Epithelial cell of esophagus (primary cell): ENCODE results near the gene ZMYM4.

Experiments
- DNase-seq: peaks from one replicate; pipeline ENCODE4 v3.0.0; 2010; ENCODE audit warnings: low read depth
- H3K4me3 ChIP-seq: 2 replicates; pipeline ENCODE4 v1.5.1; 2011; ENCODE audit warnings: mild to moderate bottlenecking, low read length, control low read depth
- TF ChIP-seq, protein P1 (sequence below): IDR thresholded peaks from 2 replicates; pipeline ENCODE4 v1.5.1; 2011; ENCODE audit warnings: low read depth, mild to moderate bottlenecking, low read length, control low read depth, inconsistent platforms; ENCODE audit not compliant: insufficient read depth; ENCODE audit errors: missing control alignments

The ZMYM4 gene

DNA sequence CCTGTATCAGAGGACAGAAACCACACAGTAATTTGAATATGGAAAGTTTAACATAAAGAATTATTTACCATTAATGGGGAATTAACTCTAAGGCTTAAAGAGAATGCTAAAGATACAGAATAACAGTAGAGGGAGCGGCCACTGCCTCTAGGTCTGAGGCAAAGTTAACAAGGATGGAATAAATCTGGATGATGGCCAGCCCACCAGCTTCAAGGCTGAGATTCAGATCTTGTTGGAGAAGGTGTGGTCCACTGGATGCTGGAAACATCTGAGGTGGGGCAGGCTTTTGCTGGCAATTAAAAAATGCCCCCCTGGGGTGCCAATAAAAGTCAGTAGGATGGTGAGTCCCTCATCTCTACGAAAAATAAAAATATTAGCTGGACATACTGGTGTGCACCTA lies 29.4 kb downstream of the ZMYM4 start:
- no peak overlapping the region for H3K4me3 ChIP-seq
- TF ChIP-seq, protein P1, sequence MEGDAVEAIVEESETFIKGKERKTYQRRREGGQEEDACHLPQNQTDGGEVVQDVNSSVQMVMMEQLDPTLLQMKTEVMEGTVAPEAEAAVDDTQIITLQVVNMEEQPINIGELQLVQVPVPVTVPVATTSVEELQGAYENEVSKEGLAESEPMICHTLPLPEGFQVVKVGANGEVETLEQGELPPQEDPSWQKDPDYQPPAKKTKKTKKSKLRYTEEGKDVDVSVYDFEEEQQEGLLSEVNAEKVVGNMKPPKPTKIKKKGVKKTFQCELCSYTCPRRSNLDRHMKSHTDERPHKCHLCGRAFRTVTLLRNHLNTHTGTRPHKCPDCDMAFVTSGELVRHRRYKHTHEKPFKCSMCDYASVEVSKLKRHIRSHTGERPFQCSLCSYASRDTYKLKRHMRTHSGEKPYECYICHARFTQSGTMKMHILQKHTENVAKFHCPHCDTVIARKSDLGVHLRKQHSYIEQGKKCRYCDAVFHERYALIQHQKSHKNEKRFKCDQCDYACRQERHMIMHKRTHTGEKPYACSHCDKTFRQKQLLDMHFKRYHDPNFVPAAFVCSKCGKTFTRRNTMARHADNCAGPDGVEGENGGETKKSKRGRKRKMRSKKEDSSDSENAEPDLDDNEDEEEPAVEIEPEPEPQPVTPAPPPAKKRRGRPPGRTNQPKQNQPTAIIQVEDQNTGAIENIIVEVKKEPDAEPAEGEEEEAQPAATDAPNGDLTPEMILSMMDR = no peak
- no peak for DNase-seq

DNA sequence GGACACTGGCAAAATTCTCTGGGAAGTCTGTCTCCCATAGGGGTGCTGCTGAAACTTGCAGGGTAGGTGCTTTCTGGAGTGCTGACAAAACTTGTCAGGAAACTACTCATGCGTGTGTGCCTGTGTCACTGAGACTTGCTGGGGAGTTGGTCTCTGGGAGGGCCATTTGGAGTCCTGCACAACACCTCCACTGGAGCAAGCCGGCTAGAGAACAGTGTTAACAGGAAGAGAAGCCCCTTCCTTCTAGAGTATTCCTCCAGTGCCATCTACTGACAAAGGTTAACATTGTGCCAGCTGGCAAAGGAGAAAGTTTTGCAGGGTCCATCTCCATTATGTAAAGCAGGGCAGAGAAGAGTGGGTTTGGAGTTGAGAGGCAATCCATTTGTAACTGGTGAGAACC lies 30.0 kb downstream of the ZMYM4 start:
- TF ChIP-seq, protein P1 = peak; percentile 55
- DNase-seq = peak; percentile 45
- no peak overlapping the region for H3K4me3 ChIP-seq

DNA sequence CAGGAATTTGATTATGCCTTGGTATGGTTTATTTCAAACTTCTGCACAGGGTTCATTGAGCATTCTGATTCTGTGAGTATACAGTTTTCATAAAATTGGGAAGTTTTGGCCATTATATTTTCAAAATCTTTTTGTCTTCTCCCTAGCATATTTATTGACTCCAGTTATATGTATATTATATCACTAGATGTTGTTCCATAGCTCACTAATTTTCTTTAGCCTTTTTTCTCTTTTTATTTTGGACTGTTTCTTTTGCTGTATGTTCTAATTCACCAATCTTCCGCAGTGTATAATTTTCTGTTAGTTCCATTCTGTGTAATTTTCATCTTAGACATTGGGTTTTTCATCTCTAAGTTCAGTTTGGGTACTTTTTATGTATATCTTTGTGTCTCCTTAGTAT lies 31.9 kb downstream of the ZMYM4 start:
- H3K4me3 ChIP-seq = no peak overlapping the region
- no peak for DNase-seq
- TF ChIP-seq, protein P1 = no peak

DNA sequence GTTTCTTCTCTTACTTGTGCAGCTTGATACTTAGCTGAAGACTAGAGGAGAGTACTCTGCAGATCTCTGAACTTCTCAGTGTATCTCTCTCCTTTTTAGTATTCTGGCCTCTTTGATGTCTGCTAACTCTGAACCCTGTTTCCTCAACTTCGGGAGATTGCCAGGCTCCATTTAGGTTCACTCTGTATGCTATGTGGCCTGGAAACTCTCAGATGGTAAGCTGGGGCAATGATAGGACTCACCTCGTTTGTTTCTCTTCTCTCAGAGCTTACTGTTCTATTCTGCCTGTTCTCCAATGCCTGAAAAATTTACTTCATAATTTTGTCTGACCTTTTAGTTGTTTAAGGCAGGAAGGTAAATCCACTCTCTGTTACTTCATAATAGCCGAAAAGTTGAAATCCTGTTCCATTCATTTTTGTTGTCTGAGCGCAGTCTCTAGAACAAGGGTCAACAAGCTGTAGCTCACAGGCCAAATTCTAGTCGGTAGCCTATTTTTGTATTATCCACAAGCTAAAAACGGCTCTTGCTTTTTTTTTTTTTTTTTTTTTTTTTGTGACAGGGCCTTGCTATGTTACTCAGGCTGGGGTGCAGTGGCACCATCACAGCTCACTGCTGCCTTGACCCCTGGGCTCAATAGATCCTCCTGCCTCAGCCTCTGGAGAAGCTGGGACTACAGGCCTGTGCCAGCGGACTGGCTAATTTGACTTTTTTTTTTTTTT lies 33.3 kb downstream of the ZMYM4 start:
- TF ChIP-seq, protein P1 = no peak
- H3K4me3 ChIP-seq = no peak overlapping the region
- DNase-seq = no peak

DNA sequence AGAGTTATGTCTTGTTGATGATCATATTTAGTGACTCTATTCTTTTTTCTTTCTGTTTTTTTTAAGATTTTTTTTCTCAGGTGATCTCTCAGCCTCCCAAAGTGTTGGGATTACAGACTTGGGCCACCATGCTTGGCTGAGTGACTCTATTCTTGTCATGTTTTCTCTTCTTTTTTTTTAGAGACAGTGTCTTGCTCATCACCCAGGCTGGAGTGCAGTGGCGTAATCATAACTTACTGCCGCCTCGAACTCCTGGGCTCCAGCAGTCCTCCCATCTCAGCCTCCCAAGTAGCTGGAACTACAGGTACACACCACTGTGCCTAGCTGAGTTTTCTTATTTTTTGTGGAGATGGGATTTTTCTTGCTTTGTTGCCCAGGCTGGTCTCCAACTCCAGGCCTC lies 36.9 kb downstream of the ZMYM4 start:
- TF ChIP-seq, protein P1 = no peak

DNA sequence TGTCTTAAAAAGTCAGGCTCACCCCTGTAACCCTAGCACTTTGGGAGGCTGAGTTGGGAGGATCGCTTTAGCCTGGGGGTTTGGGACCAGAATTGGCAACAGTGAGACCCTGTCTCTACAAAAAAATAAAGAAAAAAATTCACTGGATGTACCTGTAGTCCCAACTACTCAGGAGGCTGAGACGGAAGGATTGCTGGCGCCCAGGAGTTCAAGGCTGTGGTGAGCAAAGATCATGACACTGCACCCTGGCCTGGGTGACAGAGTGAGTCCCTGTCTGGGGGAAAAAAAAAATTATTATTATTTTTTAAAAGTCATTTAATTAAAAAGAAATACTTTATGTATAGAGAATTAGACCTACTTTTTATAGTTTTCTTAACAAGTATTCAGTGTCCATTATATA lies 47.1 kb downstream of the ZMYM4 start:
- DNase-seq = no peak
- H3K4me3 ChIP-seq = no peak overlapping the region
- TF ChIP-seq, protein P1 = no peak

More for the DNA sequence above, 36.9 kb downstream of the ZMYM4 start:
- H3K4me3 ChIP-seq = no peak overlapping the region
- DNase-seq = no peak

DNA sequence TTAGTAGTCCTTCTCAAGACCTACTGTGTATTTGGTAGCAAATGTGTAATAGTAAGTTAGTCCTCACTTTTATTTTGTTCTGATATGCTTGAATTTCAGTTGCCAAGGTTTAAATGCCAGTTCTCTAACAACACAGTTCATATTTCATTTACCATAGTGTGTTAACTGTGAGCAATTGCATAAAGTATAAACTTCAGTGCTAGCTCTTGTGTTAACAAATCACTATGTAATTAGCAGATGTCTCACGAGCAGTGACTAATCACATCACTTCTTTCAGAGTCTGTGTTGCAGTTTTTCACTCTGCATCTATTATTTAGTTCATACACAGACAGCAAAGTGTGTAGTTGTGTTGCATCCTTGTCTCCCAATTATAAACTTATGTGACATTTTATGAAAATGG lies 47.8 kb downstream of the ZMYM4 start:
- H3K4me3 ChIP-seq = no peak overlapping the region
- TF ChIP-seq, protein P1 = no peak
- peak; percentile 52 for DNase-seq
